Muscle layer of colon (tissue), 2 donors: ENCODE data around the gene HSD3B7.

Experiments
- H3K27ac ChIP-seq: one replicate; pipeline ENCODE4 v1.7.0; 2013; ENCODE audit warnings: low read depth, mild to moderate bottlenecking, low read length, moderate library complexity
- H3K27me3 ChIP-seq, 2 donors: one replicate each; pipeline ENCODE4 v1.7.0; 2013; ENCODE audit warnings: low read length in 2 of 2, mild to moderate bottlenecking in 2 of 2; ENCODE audit not compliant: insufficient read depth in 2 of 2, control insufficient read depth in 1 of 2
- H3K36me3 ChIP-seq: one replicate; pipeline ENCODE4 v1.7.0; 2013; ENCODE audit warnings: mild to moderate bottlenecking, low read length; ENCODE audit not compliant: insufficient read depth
- H3K4me1 ChIP-seq: one replicate; pipeline ENCODE4 v1.7.0; 2013; ENCODE audit warnings: mild to moderate bottlenecking, low read length; ENCODE audit not compliant: insufficient read depth
- H3K4me3 ChIP-seq, 2 donors: one replicate each; pipeline ENCODE4 v1.7.0; 2013; ENCODE audit warnings: low read length in 2 of 2, low read depth in 1 of 2, mild to moderate bottlenecking in 1 of 2, moderate library complexity in 1 of 2
- H3K9ac ChIP-seq: one replicate; pipeline ENCODE4 v1.7.0; 2013; ENCODE audit warnings: low read length
- H3K9me3 ChIP-seq: one replicate; pipeline ENCODE4 v1.7.0; 2013; ENCODE audit warnings: mild to moderate bottlenecking, low read length
- donor health status: abdominal sarcoma.
- donor health status: Adenocarcinoma of cecum.

Gene HSD3B7

GRCh38 chr16:31022544-31023251, 37.7 kb downstream of the HSD3B7 start:
- Histone ChIP-seq H3K36me3 (no peaks in the 10 kb centered on the region), H3K9me3 (no peaks in the 10 kb centered on the region), H3K27me3 (no peaks in the 10 kb centered on the region), H3K4me3 (no peak overlapping the region), H3K9ac (no peak overlapping the region), H3K27ac (no peak overlapping the region), H3K4me1 (no peaks in the 10 kb centered on the region)

- no peak overlapping the region for H3K27ac ChIP-seq
These were observed 38.2 kb downstream of the HSD3B7 start for GRCh38 chr16:31023252-31023602.

GRCh38 chr16:31023627-31024226, 38.7 kb downstream of the HSD3B7 start:
- Histone ChIP-seq H3K9me3 (no peaks in the 10 kb centered on the region), H3K4me1 (no peaks in the 10 kb centered on the region), H3K27ac (no peak overlapping the region), H3K4me3 (no peak overlapping the region), H3K9ac (no peak overlapping the region), H3K36me3 (no peaks in the 10 kb centered on the region), H3K27me3 (no peaks in the 10 kb centered on the region)

More at GRCh38 chr16:31023252-31023602, 38.2 kb downstream of the HSD3B7 start:
- no peaks in the 10 kb centered on the region for H3K27me3 ChIP-seq
- no peak overlapping the region for H3K4me3 ChIP-seq
- no peaks in the 10 kb centered on the region for H3K9me3 ChIP-seq
- H3K36me3 ChIP-seq: no peaks in the 10 kb centered on the region
- no peak overlapping the region for H3K9ac ChIP-seq
- no peaks in the 10 kb centered on the region for H3K4me1 ChIP-seq

- H3K9ac ChIP-seq: no peak overlapping the region
- H3K4me1 ChIP-seq: no peaks in the 10 kb centered on the region
- no peak overlapping the region for H3K27ac ChIP-seq
- H3K27me3 ChIP-seq: no peaks in the 10 kb centered on the region
- H3K4me3 ChIP-seq: no peak overlapping the region
- H3K36me3 ChIP-seq: no peaks in the 10 kb centered on the region
- H3K9me3 ChIP-seq: no peaks in the 10 kb centered on the region
These were observed 40.3 kb downstream of the HSD3B7 start for GRCh38 chr16:31025339-31025738.

- H3K27me3 ChIP-seq: no peaks in the 10 kb centered on the region
- no peak overlapping the region for H3K9ac ChIP-seq
- H3K4me1 ChIP-seq: peaks cover 1% of the 10 kb centered on the region
- no peaks in the 10 kb centered on the region for H3K9me3 ChIP-seq
- H3K27ac ChIP-seq: no peak overlapping the region
- H3K36me3 ChIP-seq: no peaks in the 10 kb centered on the region
- no peak overlapping the region for H3K4me3 ChIP-seq
These were observed 44.3 kb downstream of the HSD3B7 start for GRCh38 chr16:31029272-31029671.

GRCh38 chr16:31031276-31031675, 46.3 kb downstream of the HSD3B7 start:
- Histone ChIP-seq H3K4me1 (peaks cover 6% of the 10 kb centered on the region), H3K27ac (no peak overlapping the region), H3K9ac (no peak overlapping the region), H3K4me3 (no peak overlapping the region), H3K36me3 (peaks cover 6% of the 10 kb centered on the region), H3K9me3 (no peaks in the 10 kb centered on the region), H3K27me3 (no peaks in the 10 kb centered on the region)

GRCh38 chr16:31032736-31033708, 48.0 kb downstream of the HSD3B7 start, which contains the start of gene STX4:
STX4 (plus strand) TSS chr16:31033558; CDS start chr16:31033806, 248 bp downstream.
- peak within 1 kb of the TSS; percentile 94 for H3K9ac ChIP-seq

GRCh38 chr16:31033709-31034492, 48.9 kb downstream of the HSD3B7 start:
- H3K9ac ChIP-seq: peak overlapping the region; percentile 94
- H3K27me3 ChIP-seq: no peaks in the 10 kb centered on the region
- H3K36me3 ChIP-seq: peaks cover 22% of the 10 kb centered on the region
- peaks cover 6% of the 10 kb centered on the region for H3K4me1 ChIP-seq
- peak overlapping the region; percentile 92 for H3K27ac ChIP-seq
- H3K9me3 ChIP-seq: no peaks in the 10 kb centered on the region
- H3K4me3 ChIP-seq: peak overlapping the region; percentile 98 to 100

More at GRCh38 chr16:31032736-31033708, 48.0 kb downstream of the HSD3B7 start, which contains the start of gene STX4:
- Histone ChIP-seq H3K27ac (peak within 1 kb of the TSS; percentile 92), H3K9me3 (no peaks in the 10 kb centered on the region), H3K4me1 (peaks cover 6% of the 10 kb centered on the region), H3K27me3 (no peaks in the 10 kb centered on the region), H3K36me3 (peaks cover 14% of the 10 kb centered on the region), H3K4me3 (peak within 1 kb of the TSS; percentile 98 to 100)

GRCh38 chr16:31036691-31037090, 51.7 kb downstream of the HSD3B7 start:
- H3K27me3 ChIP-seq: no peaks in the 10 kb centered on the region
- H3K27ac ChIP-seq: no peak overlapping the region
- no peaks in the 10 kb centered on the region for H3K9me3 ChIP-seq
- peaks cover 35% of the 10 kb centered on the region for H3K36me3 ChIP-seq
- peaks cover 6% of the 10 kb centered on the region for H3K4me1 ChIP-seq
- H3K4me3 ChIP-seq: no peak overlapping the region
- no peak overlapping the region for H3K9ac ChIP-seq
